ACHN (cell line): ENCODE data around the gene FAM53A.

Source experiments
- DNase-seq: peaks from one replicate; pipeline ENCODE4 v3.0.0-alpha.2; 2015
- in situ Hi-C: cut with HindIII; loops from 2 replicates; pipeline ENCODE4 v1.10.0; 2017; ENCODE audit warnings: low sequenced_read_pairs, low pct_ligation_motif_present, low pct_unique_long_range_greater_than_20kb

Gene FAM53A, protein sequence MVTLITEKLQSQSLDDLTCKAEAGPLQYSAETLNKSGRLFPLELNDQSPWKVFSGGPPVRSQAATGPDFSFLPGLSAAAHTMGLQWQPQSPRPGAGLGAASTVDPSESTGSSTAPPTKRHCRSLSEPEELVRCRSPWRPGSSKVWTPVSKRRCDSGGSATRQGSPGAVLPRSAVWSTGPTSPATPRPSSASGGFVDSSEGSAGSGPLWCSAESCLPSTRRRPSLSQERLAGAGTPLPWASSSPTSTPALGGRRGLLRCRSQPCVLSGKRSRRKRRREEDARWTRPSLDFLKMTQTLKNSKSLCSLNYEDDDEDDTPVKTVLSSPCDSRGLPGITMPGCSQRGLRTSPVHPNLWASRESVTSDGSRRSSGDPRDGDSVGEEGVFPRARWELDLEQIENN

DNA sequence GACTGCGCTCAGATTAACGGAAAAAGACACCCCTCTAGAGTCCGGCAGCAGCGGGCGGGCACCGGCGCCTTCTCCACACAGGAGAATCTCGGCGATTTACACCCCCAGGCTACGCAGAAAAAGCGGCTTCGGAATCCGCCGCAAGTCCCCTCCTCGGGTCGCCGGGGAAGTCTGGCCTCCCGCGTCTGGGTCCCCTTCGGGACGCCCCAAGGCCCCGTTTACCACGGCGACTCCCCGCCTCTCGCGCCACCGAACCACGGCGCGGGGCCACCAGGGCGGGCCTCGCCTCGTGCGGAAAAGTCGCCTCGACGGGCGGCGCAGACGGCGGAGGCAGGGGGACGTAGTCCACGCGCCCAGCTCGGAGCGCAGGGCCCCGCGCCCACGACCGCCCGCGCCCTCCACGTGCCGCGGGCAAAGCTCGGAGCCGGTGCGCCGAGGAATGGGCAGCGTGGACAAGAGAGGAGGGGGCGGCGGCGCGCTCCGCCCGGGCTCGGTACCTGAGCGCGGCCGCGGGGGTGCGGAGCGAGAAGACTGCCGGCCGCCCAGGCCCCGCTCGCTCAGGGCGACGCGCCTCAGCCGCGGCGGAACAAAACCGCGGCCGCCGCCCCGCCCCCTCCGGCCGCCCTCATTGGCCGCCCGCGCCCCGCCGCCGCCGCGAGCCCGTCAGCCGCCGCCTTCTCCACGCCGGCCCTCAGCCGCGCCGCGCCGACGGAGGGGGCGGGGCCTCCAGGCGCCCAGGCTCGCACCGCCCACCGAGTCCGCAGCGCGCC, at the start of gene FAM53A:
FAM53A (minus strand) TSS at position 578 of the 770 bp plus-strand sequence. CDS start 15,572 bp downstream, outside the sequence.
- DNase-seq = peak; percentile 82
- in situ Hi-C loops = no loop called here

GRCh38 chr4:1732911-1733310, 48.8 kb upstream of the FAM53A start:
- no peak for DNase-seq
- in situ Hi-C loops = no loop called here

- peak; percentile 60 for DNase-seq
- in situ Hi-C loops = no loop called here
These were observed 47.1 kb upstream of the FAM53A start for GRCh38 chr4:1731180-1731579.

DNA sequence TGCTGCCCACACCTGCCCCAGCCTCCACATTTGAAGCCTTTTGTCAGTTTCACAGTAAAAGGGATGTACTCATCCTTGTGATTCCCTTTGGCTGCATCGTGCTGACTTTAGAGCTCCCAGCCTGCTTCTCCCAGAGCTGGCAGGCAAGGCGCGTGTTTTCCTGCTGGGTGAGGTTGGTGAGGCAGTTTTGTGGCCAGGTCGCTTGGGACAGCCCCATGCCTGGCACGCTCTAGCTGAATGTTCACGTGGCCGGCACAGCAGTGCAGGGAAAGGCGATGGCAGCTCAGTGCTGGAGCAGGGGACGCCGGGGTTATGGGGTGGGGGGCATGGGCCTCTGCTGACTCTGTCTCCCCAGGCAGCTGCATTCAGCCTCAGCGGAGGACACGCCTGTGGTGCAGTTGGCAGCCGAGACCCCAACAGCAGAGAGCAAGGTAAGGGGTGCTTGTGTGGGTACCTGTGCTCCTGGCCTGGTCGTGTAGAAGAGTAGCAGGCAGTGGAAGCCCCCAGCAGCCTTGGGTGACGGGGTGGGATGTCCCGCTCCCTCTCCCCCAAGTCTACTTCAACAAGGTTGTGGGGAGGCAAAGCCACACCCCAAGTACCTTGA, 46.5 kb upstream of the FAM53A start:
- in situ Hi-C loops = no loop called here
- no peak for DNase-seq

GRCh38 chr4:1728061-1728980, 44.2 kb upstream of the FAM53A start:
- DNase-seq = no peak
- in situ Hi-C loops = no loop called here

- peak; percentile 89 for DNase-seq
- in situ Hi-C loops = no loop called here
These were observed 43.3 kb upstream of the FAM53A start for GRCh38 chr4:1727117-1728031.

GRCh38 chr4:1726146-1726934, 42.2 kb upstream of the FAM53A start:
- peak; percentile 80 for DNase-seq
- in situ Hi-C loops = no loop called here

DNA sequence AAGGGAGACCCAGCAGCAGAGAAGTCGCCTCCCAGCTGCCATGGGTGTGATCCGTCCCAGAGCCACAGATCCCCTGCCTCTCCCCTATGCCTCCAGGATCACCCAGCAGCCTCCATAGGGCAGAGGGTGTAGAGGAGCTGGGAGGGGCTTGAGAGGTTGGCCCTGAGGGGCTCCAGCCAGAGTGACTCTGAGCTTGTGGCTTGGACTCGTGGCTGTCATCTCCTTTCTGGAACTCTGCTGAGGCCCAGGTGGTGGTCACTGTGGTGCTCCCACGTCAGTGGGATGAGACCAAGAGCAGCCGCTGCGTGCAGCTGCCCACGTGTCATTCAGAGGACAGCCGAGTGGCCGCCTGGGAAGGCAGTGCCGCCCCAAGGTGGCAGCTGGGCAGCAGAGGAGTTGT, 41.4 kb upstream of the FAM53A start:
- no peak for DNase-seq
- in situ Hi-C loops = no loop called here

DNA sequence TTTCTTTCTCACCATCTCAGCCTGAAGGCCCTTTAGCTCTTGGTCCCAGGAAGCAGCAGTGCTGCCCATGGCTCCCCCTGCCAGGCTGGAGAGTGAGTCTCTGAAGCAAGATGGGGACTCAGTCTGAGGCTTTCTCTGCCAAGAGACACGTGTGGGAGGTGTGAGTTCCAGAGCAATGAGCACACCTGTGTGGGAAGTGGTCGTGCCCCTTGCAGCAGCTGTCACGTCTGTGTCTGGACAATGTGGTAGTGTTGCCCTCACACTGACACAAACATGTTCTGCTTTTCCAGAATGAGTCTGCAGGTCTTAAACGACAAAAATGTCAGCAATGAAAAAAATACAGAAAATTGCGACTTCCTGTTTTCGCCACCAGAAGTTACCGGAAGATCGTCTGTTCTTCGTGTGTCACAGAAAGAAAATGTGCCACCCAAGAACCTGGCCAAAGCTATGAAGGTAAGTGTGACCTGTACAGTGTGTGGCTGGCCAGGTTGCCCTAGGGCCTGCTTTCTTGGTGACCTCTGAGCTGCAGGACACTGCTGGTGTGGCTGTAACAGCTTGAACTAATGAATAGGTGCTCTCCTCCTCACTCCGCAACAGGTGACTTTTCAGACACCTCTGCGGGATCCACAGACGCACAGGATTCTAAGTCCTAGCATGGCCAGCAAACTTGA, 39.2 kb upstream of the FAM53A start:
- in situ Hi-C loops = no loop called here
- DNase-seq = no peak

GRCh38 chr4:1722551-1723118, 38.5 kb upstream of the FAM53A start:
- in situ Hi-C loops = no loop called here
- DNase-seq = no peak

- no peak for DNase-seq
- in situ Hi-C loops = no loop called here
These were observed 37.8 kb upstream of the FAM53A start for GRCh38 chr4:1721666-1722550.

DNA sequence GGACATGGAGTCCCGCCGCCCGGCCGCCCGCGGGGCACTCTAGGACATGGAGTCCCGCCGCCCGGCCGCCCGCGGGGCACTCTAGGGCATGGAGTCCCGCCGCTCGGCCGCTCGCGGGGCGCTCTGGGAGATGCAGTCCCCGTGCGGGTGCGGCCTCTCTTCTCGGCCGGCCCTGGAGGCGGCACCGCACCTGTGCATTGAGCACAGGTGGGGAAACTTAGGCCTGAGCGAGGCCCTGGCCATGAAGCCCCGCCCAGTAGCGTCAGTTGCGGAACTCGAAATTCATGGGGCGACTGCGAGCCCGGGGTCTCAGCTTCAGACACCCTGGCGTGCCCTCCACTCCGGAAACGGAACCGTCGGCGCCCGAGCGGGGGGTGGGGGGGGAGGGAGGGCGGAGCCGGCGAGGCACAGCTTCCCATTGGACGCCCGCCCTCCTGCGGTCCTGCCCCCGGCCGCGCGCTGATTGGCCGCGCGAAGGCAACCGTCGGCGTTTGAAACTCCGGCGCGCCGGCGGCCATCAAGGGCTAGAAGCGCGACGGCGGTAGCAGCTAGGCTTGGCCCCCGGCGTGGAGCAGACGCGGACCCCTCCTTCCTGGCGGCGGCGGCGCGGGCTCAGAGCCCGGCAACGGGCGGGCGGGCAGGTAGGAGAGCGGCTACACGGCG, 37.0 kb upstream of the FAM53A start, which contains the start of the genes TACC3 and TMEM129:
TACC3 (plus strand) TSS at position 519 of the 663 bp plus-strand sequence. CDS start 1,901 bp downstream, outside the sequence.
TMEM129 (minus strand) TSS at position 321 of the 663 bp plus-strand sequence. CDS start 486 bp downstream, outside the sequence.
- DNase-seq = peak; percentile 85
- in situ Hi-C loops = no loop called here

- peak; percentile 39 for DNase-seq
- in situ Hi-C loops = no loop called here
These were observed 36.3 kb upstream of the FAM53A start for GRCh38 chr4:1720163-1720983.
